ENCODE data around the gene TMEM234. TPM values are rescaled to one million over a fixed set of nuclear protein-coding genes. Genes with fewer than 3 reads are reported as not detected.
A peak's percentile ranks its signal among the peaks of the same experiment; 100 is the strongest.

Gene TMEM234
- total and polyA plus RNA-seq, 10 of the 15 experiments (the other 5 are each of a cell fraction or from before 2014, with no cell fraction given) = 2.9 to 10.9 (median 6.4) TPM

GRCh38 chr1:32201011-32201855 is 20.9 kb downstream of the TMEM234 start (continued):
- no peak for TF ChIP-seq SREBF2 (IDR thresholded peaks at IDR 0.05; ENCODE audit: low read length)
- TF ChIP-seq PKNOX1 (IDR thresholded peaks at IDR 0.05) = no peak; the same call in 1 of the 2 replicates
- TF ChIP-seq NRF1 (conservative IDR thresholded peaks at IDR 0.05; ENCODE audit: low read depth, low read length) = no peak
- TF ChIP-seq CREM (IDR thresholded peaks at IDR 0.05; ENCODE audit: low read depth) = no peak; the same call in 1 of the 2 replicates
- TF ChIP-seq STAT1 (conservative IDR thresholded peaks at IDR 0.05) = no peak
- TF ChIP-seq CBX5 (IDR thresholded peaks at IDR 0.05; ENCODE audit: low read depth) = no peak
- TF ChIP-seq ZNF274 (IDR thresholded peaks at IDR 0.05; ENCODE audit: insufficient read depth, insufficient read length) = no peak
- no peak; the same call in none of the 2 replicates for TF ChIP-seq GATAD2B (conservative IDR thresholded peaks at IDR 0.05; ENCODE audit: low read depth)
- TF ChIP-seq NR2F1 (conservative IDR thresholded peaks at IDR 0.05) = peak; percentile 81
- TF ChIP-seq JUND (IDR thresholded peaks at IDR 0.05; ENCODE audit: low read depth, low read length) = no peak
- TF ChIP-seq IRF4 (IDR thresholded peaks at IDR 0.05; ENCODE audit: low read depth, low read length) = no peak
- TF ChIP-seq LARP7 (IDR thresholded peaks at IDR 0.05) = no peak; the same call in 1 of the 2 replicates

All from GM12878 (cell line).